ENCODE results near the gene TNFSF10.

The TNFSF10 gene

DNA sequence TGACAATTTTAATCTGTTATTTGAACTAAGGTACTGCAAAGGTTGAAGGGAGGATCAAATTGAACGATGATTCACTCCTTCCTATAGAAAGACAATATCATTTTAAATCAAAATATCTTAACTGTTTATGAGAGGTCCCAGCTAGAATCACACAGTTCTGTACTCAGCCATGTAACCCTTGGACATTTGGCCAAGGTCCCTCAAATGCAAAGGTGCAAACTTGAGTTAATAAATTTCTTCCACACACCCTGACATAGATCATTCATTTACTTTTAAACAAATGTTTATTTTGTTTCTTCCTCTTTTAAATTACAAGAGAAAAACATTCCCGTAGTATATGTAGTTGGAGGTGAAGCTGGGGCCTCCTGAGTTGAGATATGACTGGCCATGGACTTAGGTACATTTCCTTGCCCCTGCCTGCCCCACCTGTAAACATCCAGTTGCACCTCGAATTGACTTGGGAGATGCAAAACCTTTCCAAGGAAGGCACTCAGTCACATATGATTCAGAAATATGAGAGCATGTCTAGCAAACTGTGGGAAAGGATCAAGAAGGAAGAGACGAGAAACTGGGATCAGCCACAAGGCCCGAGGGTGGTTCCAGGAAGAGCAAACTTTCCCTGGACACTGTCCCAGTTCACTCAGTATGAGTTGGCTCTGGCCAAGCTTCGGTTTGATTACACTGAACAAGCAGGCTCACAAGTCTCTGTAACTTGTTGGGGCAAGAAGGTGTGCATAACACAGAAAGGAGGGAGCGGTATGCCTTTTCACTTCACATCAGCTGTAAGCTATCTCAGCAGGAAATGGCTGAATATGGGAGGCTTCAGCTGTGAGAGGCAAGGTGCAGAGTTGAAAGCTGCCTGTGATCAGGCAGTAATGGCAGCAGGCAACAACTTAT is 6.7 kb downstream of the TNFSF10 start:
- DNase-seq: no peak

GRCh38 chr3:172515130-172515918 is 7.9 kb downstream of the TNFSF10 start:
- no peak for DNase-seq

- no peak for DNase-seq
Observed at GRCh38 chr3:172514678-172515077, 8.6 kb downstream of the TNFSF10 start.

DNA sequence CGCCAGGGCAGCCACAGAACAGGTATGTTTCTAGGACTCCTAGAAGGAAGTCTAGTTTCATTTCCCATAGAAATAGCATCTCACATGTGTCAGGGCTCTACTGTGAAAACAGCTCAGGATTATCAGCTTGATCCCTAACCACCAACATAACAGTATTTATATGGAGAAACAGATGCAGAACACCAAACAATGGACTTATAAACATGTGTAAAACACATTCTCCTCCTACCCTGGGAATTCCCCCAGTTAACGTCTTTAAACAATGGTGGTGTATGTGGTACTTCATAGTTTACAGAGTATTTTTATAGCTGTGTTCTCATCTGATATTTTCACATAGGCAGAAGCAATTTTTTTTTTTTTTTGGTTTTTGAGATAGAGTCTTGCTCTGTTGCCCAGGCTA is 9.7 kb downstream of the TNFSF10 start:
- DNase-seq: no peak

DNA sequence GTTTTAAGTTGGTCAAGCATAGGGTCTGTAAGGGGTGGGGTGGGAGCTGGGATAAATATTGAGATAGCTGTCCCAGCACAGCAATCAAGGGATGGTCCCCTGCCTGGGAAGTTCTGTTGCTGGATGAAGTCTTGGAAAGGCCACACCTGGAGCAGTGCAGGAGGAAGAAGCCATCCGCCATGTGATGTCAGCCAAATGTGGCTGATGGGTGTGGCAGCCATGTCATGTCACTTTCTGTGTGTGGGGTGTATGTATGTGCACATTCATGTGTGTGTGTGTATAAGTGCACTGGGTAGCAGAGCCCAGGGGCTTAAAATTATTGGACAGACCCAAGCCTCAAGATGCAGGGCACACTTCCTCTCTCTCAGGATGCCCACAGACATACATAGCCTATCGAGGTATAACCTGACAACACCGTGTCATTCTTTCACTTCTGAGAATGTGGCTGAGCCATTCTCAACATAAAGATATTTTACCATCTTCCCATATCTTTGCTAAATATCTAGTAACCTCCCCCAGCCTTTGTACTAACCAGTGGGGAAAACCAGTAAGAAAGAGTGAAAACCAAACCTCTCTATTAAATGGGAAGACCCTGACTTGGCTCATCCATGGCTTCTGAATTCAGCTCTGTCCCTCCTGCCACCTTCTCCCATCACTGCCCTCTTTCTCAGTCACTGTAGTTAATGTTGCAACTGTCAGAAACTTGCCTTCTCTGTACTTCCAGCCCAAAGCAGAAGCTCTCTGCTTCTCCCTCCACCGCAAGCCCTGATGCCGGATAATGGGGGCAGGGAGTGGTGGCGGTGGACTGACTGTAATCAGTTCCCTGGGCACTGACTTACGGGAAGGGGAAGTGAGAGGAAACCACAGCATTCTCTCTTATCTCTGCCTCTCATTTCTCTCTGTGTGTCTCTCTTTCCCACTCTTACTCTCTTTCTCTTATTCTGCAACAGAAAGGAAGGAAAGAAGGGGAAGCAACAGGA is 11.2 kb downstream of the TNFSF10 start:
- DNase-seq: peak; percentile 51

GRCh38 chr3:172506094-172506493 is 17.1 kb downstream of the TNFSF10 start:
- DNase-seq: no peak

DNA sequence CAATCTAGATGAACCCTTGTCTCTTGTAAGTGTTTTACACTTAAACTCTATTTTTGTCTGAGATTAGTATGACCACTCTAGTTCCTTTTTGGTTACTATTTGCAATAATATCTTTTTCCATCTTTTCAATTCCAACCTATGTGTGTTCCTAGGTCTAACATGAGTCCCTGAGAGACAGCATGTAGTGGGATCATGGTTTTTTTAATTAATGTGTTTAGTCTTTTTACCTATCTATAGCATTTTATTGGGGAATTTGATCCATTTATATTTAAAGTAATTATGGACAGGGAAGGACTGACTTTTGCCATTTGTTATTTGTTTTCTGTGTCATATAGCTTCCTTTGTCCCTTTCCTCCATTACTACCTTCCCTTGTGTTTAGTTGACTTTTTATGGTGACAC is 21.7 kb downstream of the TNFSF10 start:
- DNase-seq: no peak

DNA sequence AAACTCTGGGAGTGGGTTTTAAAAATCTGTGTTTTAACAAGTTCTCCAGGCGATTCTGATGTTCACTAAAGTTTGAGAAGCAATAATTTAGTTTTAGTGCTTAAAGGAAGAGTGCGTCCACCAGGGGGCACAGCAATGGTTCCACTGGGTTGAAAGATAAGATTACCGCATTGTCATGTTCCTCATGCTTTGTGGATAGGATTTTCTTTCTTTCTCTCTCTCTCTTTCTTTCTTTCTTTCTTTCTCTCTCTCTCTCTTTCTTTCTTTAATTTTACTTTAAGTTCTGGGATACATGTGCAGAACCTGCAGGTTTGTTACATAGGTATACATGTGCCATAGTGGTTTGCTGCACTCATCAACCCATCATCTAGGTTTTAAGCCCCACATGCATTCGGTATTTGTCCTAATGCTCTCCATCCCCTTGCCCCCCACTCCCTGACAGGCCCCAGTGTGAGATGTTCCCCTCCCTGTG is 33.0 kb downstream of the TNFSF10 start:
- DNase-seq: peak; percentile 59

- no peak for DNase-seq
Observed at GRCh38 chr3:172478116-172478515, 45.1 kb downstream of the TNFSF10 start.

DNA sequence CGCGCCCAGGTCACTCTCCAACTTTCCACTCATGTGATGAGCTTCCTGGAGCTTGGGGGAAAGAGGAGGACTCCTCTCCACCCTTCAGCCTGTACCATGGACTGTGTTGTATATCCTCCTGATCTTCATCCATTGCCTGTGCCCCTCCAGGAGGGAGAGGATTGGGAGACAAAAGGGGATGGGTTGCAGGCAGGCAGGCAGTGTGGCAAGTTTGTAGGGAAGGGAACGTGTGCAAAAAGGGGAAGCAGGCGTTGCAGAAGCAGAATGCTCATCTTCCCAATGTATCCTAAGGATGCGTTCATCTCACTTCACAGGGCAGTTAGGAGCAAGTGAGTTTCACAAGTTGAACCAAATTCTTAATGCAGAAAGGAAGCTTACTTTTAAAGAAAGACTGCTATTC is 46.9 kb downstream of the TNFSF10 start:
- no peak for DNase-seq

DNA sequence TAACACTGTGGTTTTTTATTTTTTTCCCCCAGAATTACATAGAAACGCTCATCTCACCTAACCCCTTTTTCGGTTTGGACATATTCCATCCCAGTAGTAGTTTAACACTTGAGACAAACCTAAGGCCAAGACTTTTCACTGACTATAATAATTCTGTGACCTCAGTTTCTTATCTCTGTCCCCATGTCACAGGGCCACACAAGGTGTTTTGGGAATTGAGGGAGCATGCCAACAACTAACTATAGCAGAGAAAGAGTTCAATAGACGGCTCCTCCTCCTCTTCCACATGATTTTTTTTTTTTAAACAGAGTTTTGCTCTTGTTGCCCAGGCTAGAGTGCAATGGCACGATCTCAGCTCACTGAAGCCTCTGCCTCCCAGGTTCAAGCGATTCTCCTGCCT is 47.5 kb downstream of the TNFSF10 start:
- no peak for DNase-seq

- no peak for DNase-seq
Observed at GRCh38 chr3:172471903-172472302, 51.3 kb downstream of the TNFSF10 start.

- DNase-seq: no peak
Observed at GRCh38 chr3:172470588-172470987, 52.6 kb downstream of the TNFSF10 start.

DNA sequence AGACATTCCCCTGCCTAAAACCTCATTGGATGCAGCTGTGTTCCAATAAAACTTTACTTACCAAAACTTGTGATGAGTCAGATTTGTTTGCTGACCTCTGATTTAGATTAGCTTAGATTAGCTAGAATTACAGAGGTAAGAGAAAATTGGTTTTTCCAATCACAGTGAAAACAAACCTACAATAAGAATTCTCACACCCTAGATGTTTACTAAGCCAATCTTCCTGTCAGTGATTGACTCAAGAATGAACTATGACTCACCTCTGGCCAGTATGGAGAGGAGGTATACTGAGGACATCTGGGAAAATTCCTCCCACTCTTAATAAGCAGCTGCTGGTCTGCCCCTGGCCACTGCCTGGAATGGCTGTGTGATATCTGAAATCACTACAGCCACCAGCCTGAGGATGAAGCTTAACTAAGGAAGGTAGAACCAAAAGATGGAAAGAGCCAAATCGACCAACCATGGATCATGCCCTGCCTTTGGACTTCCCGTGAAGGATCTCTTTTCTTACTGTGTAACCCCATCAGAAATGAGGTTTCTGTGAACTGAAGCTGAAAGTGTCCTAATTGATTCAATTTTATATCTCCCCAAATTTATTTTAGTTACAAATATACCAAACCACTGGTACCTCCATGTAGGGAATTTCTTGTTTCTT is 55.9 kb downstream of the TNFSF10 start:
- DNase-seq: no peak

- DNase-seq: no peak
Observed at GRCh38 chr3:172466553-172467130, 56.6 kb downstream of the TNFSF10 start.

GRCh38 chr3:172465281-172465680 is 57.9 kb downstream of the TNFSF10 start:
- DNase-seq: no peak

- DNase-seq: no peak
Observed at GRCh38 chr3:172464306-172464705, 58.9 kb downstream of the TNFSF10 start.

GRCh38 chr3:172461530-172462138 is 61.6 kb downstream of the TNFSF10 start:
- peak; percentile 18 for DNase-seq

DNA sequence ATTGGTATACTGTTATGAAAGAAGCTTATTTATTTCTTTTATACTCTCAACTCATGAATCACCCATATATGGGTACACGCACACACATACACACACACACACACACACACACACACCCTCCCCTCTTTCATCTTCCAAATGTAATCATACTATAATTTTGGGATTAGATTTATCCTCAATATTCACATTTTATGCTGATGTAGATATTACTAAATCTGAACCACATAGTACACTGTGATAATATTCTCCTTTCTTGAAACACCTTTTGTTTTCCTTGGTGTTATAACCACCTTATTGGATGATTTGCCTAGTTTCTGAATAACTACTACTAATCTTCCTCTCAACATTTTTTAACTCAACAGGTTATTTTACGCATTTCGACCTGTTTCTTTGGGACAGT is 66.8 kb downstream of the TNFSF10 start:
- no peak for DNase-seq
